ENCODE data around the gene PACS1. TPM values are rescaled to one million over a fixed set of nuclear protein-coding genes. Genes with fewer than 3 reads are reported as not detected.
"Not testable (repeated sequence)": the region's sequence is repeated elsewhere in the genome, so short reads cannot be mapped to it uniquely, and the experiment has no call there.

PACS1 gene
- total RNA-seq, 1 donor from 2014 or later: 42.6 TPM

GRCh38 chr11:66109294-66109693, 39.2 kb downstream of the PACS1 start:
- no peak for DNase-seq (ENCODE audit: low spot score)

- no peak for DNase-seq (ENCODE audit: low spot score)
Measured at GRCh38 chr11:66111158-66111557, 41.1 kb downstream of the PACS1 start.

- no peak for DNase-seq (ENCODE audit: low spot score)
Measured at GRCh38 chr11:66112041-66112491, 42.0 kb downstream of the PACS1 start.

GRCh38 chr11:66112601-66113499, 42.8 kb downstream of the PACS1 start:
- DNase-seq (ENCODE audit: low spot score): peak; percentile 47

- DNase-seq (ENCODE audit: low spot score): not testable (repeated sequence)
Measured at GRCh38 chr11:66114957-66115356, 44.9 kb downstream of the PACS1 start.

GRCh38 chr11:66115638-66116301, 45.7 kb downstream of the PACS1 start:
- peak; percentile 33 for DNase-seq (ENCODE audit: low spot score)

- DNase-seq (ENCODE audit: low spot score): no peak
Measured at GRCh38 chr11:66116576-66117361, 46.7 kb downstream of the PACS1 start.

- no peak for DNase-seq (ENCODE audit: low spot score)
Measured at GRCh38 chr11:66118847-66119246, 48.8 kb downstream of the PACS1 start.

GRCh38 chr11:66119348-66120133, 49.5 kb downstream of the PACS1 start:
- peak; percentile 97 for DNase-seq (ENCODE audit: low spot score)

- DNase-seq (ENCODE audit: low spot score): peak; percentile 64
Measured at GRCh38 chr11:66121466-66121865, 51.4 kb downstream of the PACS1 start.

GRCh38 chr11:66123902-66124301, 53.8 kb downstream of the PACS1 start:
- no peak for DNase-seq (ENCODE audit: low spot score)

GRCh38 chr11:66124564-66124963, 54.5 kb downstream of the PACS1 start:
- no peak for DNase-seq (ENCODE audit: low spot score)

- DNase-seq (ENCODE audit: low spot score): no peak
Measured at GRCh38 chr11:66126064-66126463, 56.0 kb downstream of the PACS1 start.

GRCh38 chr11:66126808-66127555, 56.9 kb downstream of the PACS1 start:
- peak; percentile 91 for DNase-seq (ENCODE audit: low spot score)

GRCh38 chr11:66130978-66131377, 60.9 kb downstream of the PACS1 start:
- DNase-seq (ENCODE audit: low spot score): no peak

- no peak for DNase-seq (ENCODE audit: low spot score)
Measured at GRCh38 chr11:66131937-66132632, 62.0 kb downstream of the PACS1 start.

- DNase-seq (ENCODE audit: low spot score): no peak
Measured at GRCh38 chr11:66133216-66133775, 63.2 kb downstream of the PACS1 start.

- DNase-seq (ENCODE audit: low spot score): no peak
Measured at GRCh38 chr11:66136752-66137123, 66.7 kb downstream of the PACS1 start.

- DNase-seq (ENCODE audit: low spot score): no peak
Measured at GRCh38 chr11:66139817-66140404, 69.8 kb downstream of the PACS1 start.
